Stimulated activated CD4-positive, alpha-beta T cell treated with anti-CD3 and anti-CD28 coated beads, Interleukin-4, amount 100 ng/mL, for 4 hours (primary cell): ENCODE measurements around the gene ZHX3.

Experiments used
- DNase-seq, 2 experiments: peaks; one replicate each; pipeline ENCODE4 v3.0.0-alpha.2; 2020

Gene ZHX3, protein sequence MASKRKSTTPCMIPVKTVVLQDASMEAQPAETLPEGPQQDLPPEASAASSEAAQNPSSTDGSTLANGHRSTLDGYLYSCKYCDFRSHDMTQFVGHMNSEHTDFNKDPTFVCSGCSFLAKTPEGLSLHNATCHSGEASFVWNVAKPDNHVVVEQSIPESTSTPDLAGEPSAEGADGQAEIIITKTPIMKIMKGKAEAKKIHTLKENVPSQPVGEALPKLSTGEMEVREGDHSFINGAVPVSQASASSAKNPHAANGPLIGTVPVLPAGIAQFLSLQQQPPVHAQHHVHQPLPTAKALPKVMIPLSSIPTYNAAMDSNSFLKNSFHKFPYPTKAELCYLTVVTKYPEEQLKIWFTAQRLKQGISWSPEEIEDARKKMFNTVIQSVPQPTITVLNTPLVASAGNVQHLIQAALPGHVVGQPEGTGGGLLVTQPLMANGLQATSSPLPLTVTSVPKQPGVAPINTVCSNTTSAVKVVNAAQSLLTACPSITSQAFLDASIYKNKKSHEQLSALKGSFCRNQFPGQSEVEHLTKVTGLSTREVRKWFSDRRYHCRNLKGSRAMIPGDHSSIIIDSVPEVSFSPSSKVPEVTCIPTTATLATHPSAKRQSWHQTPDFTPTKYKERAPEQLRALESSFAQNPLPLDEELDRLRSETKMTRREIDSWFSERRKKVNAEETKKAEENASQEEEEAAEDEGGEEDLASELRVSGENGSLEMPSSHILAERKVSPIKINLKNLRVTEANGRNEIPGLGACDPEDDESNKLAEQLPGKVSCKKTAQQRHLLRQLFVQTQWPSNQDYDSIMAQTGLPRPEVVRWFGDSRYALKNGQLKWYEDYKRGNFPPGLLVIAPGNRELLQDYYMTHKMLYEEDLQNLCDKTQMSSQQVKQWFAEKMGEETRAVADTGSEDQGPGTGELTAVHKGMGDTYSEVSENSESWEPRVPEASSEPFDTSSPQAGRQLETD

DNA sequence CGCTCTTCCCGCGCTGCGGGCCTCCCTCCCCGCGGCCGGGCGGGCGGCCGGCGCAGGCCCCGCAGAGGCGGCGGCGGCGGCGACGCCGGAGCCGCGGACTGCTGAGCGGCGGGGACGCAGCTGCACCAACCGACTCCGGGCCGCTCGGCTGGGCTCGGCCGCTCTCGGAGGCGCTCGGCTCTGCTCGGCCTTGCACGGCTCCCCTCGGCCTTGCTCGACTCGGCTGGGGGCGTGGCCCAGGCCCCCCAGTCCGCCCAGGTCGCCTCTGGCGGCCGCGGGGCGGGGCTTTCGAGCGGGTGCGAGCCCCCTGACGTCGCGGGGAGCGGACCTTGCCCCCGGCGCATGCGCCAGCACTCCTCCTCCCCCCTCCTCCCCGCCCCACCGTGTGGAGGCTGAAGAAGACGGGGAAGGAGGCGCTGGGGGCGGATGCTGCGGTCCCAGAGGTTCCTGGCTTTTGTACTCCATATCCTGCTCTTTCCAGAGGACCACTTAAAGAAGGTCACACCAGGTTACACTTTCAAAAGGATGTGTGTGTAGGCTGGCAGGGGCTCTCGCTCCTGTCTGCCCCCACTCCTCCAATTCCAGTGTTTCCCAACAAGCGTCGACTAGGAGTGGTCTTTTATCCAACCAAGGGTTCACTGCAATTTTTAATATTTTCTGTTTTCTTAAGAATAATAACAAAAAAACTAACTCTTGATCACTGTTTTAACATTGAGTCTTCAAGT is at the start of gene ZHX3:
Gene ZHX3 (minus strand): TSS at position 186 of the 725 bp plus-strand sequence. CDS start 112,815 bp downstream, outside the sequence.
- DNase-seq: peak; percentile 95 to 97

DNA sequence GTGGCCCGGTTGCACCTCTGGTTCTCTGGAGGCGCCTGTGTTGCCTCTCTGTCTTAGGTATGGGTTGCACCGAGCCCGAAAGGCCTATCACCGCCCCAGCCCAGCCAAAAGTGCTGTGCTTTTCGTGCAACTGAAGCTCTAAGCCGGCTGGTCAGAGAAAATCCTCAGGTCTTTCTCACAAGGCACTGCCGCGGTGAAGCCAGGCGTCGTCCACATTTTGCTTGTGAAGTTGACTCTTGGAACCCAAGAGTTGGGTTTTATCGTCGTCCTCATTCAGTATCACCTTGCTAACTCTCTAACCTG is 49.8 kb upstream of the ZHX3 start:
- DNase-seq: no peak

DNA sequence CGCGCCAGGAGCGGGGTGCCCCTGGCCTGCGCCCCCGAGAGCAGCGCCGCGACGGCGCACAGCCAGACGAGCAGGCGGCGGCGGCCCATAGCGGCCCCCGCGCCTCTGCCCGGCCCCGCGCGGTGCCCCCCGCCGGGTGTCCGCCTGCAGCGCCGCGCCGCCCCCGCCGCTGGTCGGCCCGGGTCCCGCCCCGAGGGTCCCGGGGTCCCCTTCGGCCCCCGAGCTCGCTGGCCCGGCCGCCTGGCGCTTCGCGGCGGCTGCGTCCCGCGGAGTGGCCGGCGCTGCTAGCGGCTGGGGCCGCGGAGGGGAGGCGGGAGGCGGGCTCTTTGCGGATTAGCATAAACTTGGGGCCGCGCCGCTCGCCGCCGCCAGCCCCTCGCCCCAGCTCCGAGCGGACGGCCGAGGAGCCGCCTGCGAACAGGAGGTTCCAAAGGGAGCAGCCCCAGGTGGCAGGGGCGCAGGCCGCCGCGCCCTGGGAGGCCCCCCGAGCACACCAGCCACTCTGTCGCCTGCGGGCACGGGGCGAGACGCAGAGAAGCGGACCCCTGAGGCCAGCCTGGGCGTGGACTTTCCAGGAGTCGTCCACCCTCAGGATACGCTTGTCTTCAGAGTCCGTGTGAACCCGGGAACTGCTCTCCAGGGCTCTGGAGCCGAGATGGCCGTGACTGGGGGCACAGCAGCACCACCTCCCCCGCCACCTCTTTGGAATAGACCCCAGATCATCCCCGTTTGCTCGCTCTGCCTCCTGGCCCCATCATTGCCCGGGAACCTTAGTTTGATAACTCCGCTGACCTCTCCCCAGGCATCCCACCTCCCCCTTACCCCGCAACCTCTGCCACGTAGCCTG is 49.2 kb upstream of the ZHX3 start, which contains the start of gene EMILIN3:
Gene EMILIN3 (minus strand): TSS at position 273 of the 847 bp plus-strand sequence. CDS start 184 bp downstream, at position 89.
- DNase-seq: no peak

DNA sequence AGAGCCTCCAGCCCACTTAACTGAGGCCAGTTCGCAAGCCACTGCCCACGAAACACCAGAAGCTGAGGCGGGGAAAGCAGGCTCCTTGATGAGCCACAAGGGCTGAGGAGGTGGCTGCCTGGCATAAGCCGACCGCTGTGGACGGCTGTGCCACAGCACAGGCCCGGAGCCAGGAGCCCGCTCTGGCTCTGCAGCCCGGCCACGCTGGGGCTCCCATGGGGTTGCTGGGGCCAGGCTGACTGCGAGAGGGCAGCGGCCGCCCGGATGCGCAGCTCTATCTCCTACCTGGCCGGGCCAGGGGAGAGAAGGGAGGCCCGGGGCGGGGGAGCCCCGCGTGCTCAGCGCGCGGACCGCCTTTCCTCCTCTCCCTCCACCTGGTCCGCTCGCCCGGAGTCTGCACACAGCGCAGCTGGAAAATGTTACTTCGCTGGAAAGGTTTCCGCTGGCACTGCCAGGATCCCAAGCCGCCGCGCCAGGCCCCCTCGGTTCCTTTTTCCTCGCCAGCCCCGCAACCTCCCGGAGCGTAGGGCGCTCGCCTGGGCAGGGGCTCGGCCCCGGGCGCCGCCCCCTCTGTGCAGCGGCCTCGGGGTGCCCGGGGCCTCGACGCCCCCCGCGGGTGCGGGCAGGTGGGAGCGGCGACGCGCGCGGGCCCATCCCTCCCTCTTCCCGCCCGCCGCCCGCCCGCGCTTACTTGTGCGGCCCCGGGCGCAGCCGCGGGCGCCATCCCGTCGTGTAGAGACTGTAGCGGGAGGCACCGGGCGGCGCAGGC is 48.4 kb upstream of the ZHX3 start:
- no peak for DNase-seq

DNA sequence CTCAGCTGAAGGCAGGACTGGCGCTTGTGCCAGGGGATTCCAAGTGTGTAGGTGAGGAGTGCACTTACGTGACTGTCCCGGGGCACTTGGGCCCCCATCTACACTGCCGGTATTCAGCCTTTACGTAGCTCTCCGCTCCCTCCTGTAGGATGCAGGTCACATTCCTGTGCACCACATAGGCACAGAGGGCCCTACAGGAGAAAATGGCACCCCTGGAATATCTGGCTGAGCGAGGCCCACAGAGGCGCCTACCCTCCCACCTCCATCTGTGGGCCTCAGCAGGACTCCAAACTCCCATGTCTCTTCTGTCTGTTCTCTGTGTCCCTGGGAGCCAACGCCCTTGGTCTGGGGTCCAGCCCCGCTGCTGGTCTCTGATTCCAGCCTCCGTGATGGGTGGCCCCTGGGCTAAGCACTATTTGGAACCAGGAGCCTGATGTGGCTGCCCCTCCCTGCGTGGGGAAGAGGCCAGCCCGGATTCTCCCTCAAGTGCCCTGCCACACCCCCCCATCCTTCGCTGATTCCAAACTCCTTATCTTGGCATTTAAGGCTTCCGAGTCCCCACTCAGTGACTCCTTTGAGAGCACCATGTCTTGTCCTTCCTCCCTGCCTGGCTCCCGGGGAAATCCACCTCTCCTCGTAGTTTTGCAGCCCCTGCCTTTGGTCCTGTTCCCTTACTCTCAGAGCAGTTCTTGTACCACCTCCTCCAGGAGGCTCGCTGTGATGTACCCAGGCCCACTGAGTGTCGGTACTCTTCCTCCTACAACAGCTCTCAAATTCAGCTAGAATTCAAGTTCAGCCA is 47.6 kb upstream of the ZHX3 start:
- DNase-seq: no peak

DNA sequence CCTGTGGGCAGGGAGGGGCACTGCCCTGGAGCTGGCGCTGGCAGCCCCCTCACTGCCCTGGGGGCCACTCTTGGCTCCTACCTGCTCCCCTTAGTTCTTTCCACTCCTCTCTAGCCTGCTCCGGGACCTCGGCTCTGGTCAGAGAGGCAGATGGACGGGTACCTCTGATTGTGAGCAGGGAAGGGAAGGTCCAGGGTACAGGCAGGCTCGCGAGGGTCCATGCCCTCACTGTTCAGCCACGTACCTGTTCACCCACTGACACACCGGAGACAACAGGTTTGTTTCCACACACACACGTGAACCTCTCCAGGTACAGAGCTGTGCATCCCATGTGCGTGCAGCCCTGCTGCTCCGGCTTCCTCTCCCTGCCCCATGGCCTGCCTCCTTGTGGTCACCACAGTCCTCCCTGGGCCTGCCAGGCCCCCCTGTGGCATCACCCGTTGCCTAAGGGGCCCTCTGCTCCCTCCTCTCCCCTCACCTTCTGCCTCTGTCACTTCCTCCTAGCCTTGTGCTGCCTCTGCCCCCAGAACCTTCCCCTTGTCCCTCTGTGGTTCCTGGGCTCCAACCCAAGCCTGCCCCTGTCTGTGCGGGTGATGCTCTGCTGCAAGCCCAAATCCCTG is 46.8 kb upstream of the ZHX3 start:
- DNase-seq: no peak

DNA sequence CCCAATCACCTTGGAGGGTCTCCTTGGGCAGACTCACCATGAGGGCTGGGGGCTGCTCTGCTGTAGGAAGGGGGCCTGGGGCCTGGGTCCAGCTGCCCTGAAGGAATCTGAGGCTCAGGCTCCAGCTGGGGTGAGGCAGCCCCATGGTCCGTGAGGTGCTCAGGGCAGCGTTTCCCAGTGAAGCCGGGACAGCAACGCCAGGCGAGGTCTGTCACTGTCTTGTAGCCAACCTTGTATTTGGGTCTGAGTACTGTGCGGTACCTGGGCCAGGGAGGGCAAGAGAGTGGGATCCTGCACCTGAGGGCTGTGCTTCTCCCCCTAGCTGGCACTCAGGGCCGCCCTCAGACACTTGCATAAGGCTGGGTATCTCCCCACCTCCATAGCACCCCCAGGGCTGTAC is 46.1 kb upstream of the ZHX3 start:
- no peak for DNase-seq

DNA sequence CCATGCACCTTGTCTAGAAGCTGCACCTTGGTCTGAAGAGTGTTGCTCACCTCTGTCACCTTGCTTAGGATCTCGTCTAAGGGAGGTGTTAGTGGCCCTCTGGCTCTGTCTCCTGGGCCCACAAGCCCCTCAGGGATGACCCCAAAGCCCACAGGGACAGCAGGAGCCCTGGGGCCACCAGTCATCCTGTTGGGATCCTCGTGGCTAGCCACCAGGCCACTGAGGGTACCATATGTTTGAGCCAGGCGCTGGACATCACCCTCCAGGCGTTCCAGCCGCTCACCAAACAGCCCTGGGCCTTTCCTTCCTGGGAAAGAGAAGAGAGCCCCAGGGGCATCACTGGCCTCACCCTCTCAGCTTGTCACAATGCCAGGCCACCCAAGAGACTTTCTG is 45.2 kb upstream of the ZHX3 start:
- DNase-seq: no peak

DNA sequence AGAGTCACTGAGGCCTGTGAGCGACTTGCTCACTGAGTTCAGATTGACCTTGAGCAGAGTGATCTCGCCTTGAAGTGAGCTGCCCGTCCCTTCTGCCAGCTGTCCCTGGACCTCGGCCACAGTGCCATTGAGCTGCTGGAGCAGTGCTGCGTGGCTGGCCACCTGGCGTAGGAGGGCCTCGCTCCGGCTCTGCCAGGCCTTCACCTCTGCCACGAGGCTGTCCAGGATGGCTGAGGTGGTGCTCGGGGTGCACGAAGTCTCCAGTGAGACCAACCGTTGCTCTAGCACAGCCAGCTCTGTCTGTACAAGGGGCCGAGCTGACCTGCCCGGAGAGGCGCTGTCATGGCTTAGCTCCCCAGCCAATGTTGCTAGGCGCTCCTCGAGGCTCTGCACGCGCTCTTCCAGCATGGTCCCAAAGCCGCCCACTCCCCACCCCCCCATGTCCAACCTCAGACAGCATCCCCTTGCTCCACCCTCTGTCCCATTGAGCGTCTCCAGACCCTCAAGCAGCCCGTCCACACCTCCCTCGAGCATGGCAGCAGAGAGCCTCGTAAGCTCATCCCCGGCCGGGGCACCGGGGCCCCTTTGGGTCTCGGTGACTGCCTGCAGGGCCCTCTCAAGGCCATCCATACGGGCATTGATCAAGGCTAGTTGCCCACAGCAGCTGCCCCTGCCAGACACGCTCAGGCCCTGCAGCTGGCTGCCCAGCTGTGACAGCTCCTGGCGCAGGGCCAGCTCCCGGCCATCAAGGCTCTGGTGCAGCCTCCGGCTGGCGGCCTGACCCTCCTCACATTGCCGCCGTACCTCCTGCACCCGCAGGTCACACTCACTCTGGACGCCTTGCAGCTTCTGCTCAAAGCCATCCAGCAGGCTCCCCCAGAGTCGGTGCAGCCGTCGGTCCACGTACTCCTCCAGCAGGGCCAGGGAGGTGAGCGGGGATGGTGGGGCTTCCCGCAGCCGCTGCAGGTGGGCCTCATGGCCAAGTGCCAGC is 44.5 kb upstream of the ZHX3 start:
- no peak for DNase-seq

DNA sequence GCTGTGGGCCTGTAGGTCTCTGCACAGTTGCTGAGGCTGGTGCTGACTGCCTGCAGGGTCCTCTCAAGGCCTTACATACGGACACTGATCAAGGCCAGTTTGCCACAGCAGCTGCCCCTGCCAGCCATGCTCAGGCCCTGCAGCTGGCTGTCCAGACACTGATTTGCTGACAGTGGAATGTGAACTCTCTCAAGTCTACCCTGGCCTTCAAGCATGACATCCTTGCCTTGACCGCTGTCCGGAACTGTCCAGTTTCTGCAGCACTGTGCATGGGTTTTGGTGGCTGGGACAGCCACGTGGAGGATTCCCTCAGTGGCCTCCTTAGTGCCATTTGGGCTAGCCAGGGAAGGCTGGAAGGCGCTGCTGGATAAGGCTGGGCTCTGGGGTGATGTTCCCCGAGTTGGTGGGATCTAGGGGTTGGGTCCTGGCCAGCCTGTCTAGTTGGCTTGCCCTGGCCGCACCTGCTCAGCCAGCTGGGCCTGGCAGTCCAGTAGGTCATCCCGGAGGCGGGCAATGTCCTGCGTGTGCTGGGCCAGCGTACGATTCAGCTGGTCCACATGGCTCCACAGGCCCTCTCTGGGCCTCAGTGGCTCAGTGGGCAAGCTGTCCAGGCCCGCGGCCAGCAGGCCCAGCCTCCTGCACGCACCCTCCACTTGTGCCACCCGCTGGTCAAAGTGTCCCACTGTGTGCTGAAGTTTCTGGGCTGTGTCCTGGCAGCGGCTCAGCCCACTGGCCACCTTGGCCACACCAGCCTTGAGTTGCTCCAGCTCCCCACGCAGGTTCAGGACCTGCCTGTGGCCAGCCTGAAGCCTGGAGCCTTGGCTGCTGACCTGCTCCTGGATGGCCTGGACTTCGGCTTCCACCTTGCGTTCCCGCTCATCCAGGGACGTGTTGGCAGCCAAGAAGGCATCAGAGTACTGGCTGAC is 43.6 kb upstream of the ZHX3 start:
- DNase-seq: no peak

DNA sequence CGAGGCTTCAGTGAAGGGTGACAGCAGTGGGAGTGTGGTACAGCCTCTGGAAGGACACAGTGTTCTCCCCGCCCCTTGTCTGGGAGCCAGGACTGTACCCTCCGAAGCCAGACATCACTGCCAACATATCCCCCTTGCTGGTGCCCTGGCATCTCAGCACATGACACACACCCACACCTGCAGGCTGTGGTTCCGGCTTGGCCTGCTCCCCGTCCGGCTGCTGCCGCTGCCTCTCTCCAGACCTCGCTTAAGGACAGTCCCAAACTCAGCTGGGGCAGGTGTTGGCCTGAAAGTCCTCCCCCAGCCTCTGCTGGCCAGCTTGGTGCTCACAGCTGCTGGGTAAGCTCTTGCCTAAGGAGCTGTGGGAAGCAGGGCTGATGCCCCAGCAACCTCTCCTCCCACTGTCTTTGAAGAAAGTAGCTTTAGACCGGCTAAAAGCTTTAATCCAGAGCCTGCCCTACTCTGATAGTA is 42.0 kb upstream of the ZHX3 start:
- DNase-seq: no peak

DNA sequence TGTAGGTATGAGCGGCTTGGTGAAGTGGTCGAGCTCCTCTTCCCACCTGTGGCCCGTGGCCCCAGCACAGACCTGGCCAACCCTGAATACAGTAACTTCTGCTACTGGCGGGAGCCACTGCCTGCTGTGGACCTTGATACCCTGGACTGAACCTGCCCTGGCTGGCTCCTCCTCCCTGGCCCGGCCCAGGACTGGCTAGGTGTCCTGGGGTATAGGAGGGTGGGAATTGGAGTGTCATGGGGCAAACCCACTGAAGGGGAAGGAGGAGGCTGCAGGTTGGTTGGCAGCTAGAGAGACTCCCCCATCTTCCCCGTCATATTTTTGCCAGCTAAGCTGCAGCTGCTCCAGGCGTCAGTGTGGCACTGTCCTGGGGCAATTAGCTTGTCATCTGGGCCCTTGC is 41.2 kb upstream of the ZHX3 start:
- no peak for DNase-seq

DNA sequence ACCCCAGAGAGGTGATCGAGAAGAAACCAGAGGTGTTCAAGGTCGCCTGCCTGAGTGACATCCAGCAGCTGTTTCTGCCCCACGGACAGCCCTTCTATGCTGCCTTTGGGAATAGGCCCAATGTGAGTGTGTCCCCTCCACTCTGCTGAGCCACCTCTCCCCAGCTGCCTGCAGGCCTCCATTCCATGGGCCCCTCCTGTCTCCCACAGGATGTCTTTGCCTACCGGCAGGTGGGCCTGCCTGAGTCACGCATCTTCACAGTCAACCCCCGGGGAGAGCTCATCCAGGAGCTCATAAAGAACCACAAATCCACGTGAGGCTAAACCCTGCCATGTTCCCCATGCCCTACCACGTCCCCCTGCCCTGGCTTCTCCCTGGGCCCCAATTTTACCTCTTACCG is 40.7 kb upstream of the ZHX3 start:
- DNase-seq: no peak

DNA sequence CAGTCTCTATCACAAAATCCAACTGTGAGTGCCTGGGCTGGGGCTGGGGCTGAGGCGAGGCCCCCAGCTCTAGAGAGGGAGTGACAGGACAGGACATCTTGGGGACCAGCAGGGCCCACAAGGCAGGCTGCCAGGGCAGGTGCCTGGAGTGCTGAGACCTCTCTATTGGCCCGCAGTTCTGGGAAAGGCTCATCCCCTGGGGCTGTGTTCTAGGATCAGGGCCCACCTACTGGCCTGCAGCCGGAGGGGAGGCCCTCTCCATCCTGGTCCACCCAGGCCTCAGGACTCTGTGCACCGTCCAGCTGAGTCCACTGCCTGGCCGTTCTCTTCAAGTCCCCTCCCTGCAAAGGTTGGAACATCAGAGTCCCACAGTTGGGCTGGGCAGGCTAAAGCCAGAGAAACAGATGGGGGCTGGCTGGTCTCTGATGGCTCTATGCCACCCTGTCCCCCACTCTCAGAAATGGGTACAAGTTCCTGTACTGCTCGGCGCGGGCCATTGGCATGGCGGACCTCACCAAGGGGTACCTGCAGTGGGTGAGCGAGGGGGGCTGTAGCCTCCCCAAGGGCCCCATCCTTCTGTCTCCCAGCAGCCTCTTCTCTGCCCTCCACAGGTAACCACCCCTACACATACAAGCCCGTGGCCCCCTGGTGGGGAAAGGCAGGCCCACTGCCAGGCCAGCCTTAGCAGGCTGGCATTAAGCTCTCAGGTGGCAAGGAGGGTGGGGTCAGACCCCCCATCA is 40.1 kb upstream of the ZHX3 start:
- no peak for DNase-seq

DNA sequence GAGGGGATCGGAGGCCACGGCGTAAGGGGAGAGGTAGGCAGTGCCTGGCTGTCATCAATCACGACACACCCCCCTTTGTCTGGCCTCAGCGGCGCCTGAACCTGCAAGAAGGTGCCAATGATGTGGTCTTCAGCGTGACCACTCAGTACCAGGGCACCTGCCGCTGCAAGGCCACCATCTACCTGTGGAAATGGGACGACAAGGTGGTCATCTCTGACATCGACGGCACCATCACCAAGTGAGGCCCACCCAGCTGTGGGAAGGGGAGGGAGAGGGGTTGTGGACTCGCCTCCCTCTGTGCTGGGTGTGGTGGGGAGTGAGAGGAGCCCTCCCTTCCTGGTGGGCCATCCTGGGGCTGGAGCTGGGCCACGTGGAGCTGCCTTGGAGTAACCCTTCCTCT is 39.4 kb upstream of the ZHX3 start:
- no peak for DNase-seq

DNA sequence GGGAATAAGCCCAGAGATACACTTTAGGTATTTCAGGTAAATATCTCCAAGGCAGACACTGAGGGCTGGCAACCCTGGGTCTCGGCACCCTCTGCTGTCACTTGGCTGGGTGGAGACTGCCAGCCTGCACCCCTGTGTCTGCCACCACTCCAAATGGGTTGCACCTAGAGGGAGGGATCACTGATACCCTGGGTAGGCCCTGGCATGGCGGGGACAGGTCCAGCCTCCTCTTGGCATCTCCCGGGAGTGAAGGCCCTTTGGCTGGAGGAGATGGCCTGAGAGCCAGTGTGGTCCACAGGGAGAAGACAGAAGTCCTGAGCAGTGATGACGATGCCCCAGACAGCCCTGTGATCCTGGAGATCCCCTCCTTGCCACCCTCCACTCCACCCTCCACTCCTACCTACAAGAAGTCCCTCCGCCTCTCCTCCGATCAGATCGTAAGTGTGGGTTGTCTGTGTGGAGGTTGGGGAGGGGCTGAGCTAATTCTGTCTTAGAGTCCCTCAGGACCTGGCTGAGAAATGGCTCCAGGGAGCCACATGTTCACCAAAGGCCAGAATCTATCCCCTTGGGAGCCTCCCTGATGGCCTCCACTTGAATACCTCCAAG is 38.2 kb upstream of the ZHX3 start:
- DNase-seq: no peak
